Cardiac muscle cell (in vitro differentiated cells and primary cell): ENCODE results near the gene SAP30BP. TPM values are rescaled to one million over a fixed set of nuclear protein-coding genes. Genes with fewer than 3 reads are reported as not detected.

ENCODE experiments used
- DNase-seq, 2 donors: peaks; one replicate each; pipeline versions ENCODE4 v3.0.0 to v3.0.0-alpha.2; 2010 to 2017; ENCODE audit warnings: low read depth in 1 of 2, low spot score in 1 of 2
- H3K27ac ChIP-seq: fragments of 200-600 bp; sonication (generic); 2 replicates; pipeline ENCODE4 v1.5.1; 2016
- H3K27me3 ChIP-seq: fragments of 200-600 bp; sonication (generic); 2 replicates; pipeline ENCODE4 v1.6.0; 2016; ENCODE audit warnings: control low read depth
- H3K36me3 ChIP-seq: fragments of 200-600 bp; sonication (generic); 2 replicates; pipeline ENCODE4 v1.5.1; 2016; ENCODE audit warnings: control low read depth
- H3K4me1 ChIP-seq: fragments of 200-600 bp; sonication (generic); 2 replicates; pipeline ENCODE4 v1.8.1; 2017; ENCODE audit warnings: low read depth, mild to moderate bottlenecking, mixed run types
- H3K4me3 ChIP-seq: fragments of 200-600 bp; sonication (generic); 2 replicates; pipeline ENCODE4 v1.5.1; 2016; ENCODE audit warnings: mild to moderate bottlenecking
- H3K9me3 ChIP-seq: fragments of 200-600 bp; sonication (generic); 2 replicates; pipeline ENCODE4 v1.5.1; 2017; ENCODE audit warnings: low read depth, mild to moderate bottlenecking, control low read depth
- CTCF ChIP-seq: IDR thresholded peaks from 2 replicates; pipeline ENCODE4 v1.5.1; 2012; ENCODE audit warnings: low read depth, mild to moderate bottlenecking, low read length
- polyA plus RNA-seq: library from polyadenylated mRNA; unstranded; fragments of >200 nt; fragmentation: Nextera tagmentation; extraction: Ambion mirVana; gene quantifications from 2 replicates; pipeline ENCODE4 v1.2.1, GENCODE V29; 2016
- total RNA-seq: library from RNA; depleted of rRNA; stranded (reverse); fragments of >200 nt; gene quantifications from 2 replicates; pipeline ENCODE4 v1.2.3, GENCODE V29; 2016

SAP30BP gene
- total and polyA plus RNA-seq, 2 experiments from 2014 or later = 50.8 to 106 TPM

- Histone ChIP-seq H3K4me3 (no peak overlapping the region), H3K4me1 (peaks cover 5% of the 10 kb centered on the region), H3K9me3 (no peaks in the 10 kb centered on the region), H3K27ac (no peak overlapping the region), H3K36me3 (peaks cover 38% of the 10 kb centered on the region), H3K27me3 (no peaks in the 10 kb centered on the region)
- no peak for TF ChIP-seq CTCF
- DNase-seq = no peak
These were observed 36.1 kb downstream of the SAP30BP start for GRCh38 chr17:75703191-75703590.

GRCh38 chr17:75703591-75703990 is 36.5 kb downstream of the SAP30BP start:
- TF ChIP-seq CTCF = no peak
- Histone ChIP-seq H3K27me3 (no peaks in the 10 kb centered on the region), H3K9me3 (no peaks in the 10 kb centered on the region), H3K27ac (no peak overlapping the region), H3K4me1 (peaks cover 5% of the 10 kb centered on the region), H3K4me3 (no peak overlapping the region), H3K36me3 (peaks cover 38% of the 10 kb centered on the region)
- no peak for DNase-seq

- Histone ChIP-seq H3K9me3 (no peaks in the 10 kb centered on the region), H3K4me3 (no peak overlapping the region), H3K36me3 (peaks cover 38% of the 10 kb centered on the region), H3K27ac (no peak overlapping the region), H3K27me3 (no peaks in the 10 kb centered on the region), H3K4me1 (peaks cover under 1% of the 10 kb centered on the region)
- DNase-seq = no peak
- TF ChIP-seq CTCF = no peak
These were observed 38.1 kb downstream of the SAP30BP start for GRCh38 chr17:75704963-75705875.

GRCh38 chr17:75706042-75706728 is 39.0 kb downstream of the SAP30BP start:
- Histone ChIP-seq H3K4me1 (no peaks in the 10 kb centered on the region), H3K9me3 (no peaks in the 10 kb centered on the region), H3K27ac (no peak overlapping the region), H3K4me3 (no peak overlapping the region), H3K36me3 (peaks cover 31% of the 10 kb centered on the region), H3K27me3 (no peaks in the 10 kb centered on the region)
- no peak for TF ChIP-seq CTCF
- DNase-seq = no peak

- no peaks in the 10 kb centered on the region for H3K27me3 ChIP-seq
- H3K9me3 ChIP-seq = no peaks in the 10 kb centered on the region
- TF ChIP-seq CTCF = no peak
- no peak overlapping the region for H3K4me3 ChIP-seq
- peak in 1 of 2 donors; percentile 38 for DNase-seq
- H3K36me3 ChIP-seq = peaks cover 24% of the 10 kb centered on the region
- no peak overlapping the region for H3K27ac ChIP-seq
- no peaks in the 10 kb centered on the region for H3K4me1 ChIP-seq
These were observed 40.0 kb downstream of the SAP30BP start for GRCh38 chr17:75707079-75707571.
